Measurements from ENCODE around the gene ARID5B.

GRCh38 chr10:61941202-61941681, 39.7 kb downstream of the ARID5B start:
- TF ChIP-seq, protein P1, sequence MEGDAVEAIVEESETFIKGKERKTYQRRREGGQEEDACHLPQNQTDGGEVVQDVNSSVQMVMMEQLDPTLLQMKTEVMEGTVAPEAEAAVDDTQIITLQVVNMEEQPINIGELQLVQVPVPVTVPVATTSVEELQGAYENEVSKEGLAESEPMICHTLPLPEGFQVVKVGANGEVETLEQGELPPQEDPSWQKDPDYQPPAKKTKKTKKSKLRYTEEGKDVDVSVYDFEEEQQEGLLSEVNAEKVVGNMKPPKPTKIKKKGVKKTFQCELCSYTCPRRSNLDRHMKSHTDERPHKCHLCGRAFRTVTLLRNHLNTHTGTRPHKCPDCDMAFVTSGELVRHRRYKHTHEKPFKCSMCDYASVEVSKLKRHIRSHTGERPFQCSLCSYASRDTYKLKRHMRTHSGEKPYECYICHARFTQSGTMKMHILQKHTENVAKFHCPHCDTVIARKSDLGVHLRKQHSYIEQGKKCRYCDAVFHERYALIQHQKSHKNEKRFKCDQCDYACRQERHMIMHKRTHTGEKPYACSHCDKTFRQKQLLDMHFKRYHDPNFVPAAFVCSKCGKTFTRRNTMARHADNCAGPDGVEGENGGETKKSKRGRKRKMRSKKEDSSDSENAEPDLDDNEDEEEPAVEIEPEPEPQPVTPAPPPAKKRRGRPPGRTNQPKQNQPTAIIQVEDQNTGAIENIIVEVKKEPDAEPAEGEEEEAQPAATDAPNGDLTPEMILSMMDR (conservative IDR thresholded peaks at IDR 0.05; ENCODE audit: low read length): no peak
- no peak for TF ChIP-seq EZH2phosphoT487 (IDR thresholded peaks at IDR 0.05; ENCODE audit: borderline replicate concordance)
